HL-60 (cell line): Measurements from ENCODE around the gene ZBTB7B.

Experiments used
- DNase-seq, 2 experiments: peaks; one replicate each; pipeline ENCODE4 v3.0.0-alpha.2; 2010 to 2020; ENCODE audit warnings: low read depth in 1 of 2, low spot score in 1 of 2
- H3K27ac ChIP-seq: fragments of 250-450 bp; sonication (Bioruptor Pico); replicated peaks from 2 replicates; pipeline ENCODE4 v1.5.1; 2020; ENCODE audit warnings: mild to moderate bottlenecking, moderate library complexity
- H3K27me3 ChIP-seq: fragments of 250-450 bp; sonication (Bioruptor Pico); 2 replicates; pipeline ENCODE4 v1.5.1; 2021; ENCODE audit warnings: mild to moderate bottlenecking, moderate library complexity; ENCODE audit not compliant: insufficient read depth, poor library complexity, severe bottlenecking
- H3K4me3 ChIP-seq: replicated peaks from 2 replicates; pipeline ENCODE4 v1.5.1; 2011; ENCODE audit warnings: mild to moderate bottlenecking, control low read depth, low read length; ENCODE audit not compliant: insufficient read depth
- GABPA ChIP-seq: IDR thresholded peaks from 2 replicates; pipeline ENCODE4 v1.6.1; 2012; ENCODE audit warnings: low read depth
- POLR2AphosphoS5 ChIP-seq: IDR thresholded peaks from 2 replicates; pipeline ENCODE4 v1.6.1; 2012; ENCODE audit warnings: low read depth
- SPI1 ChIP-seq: IDR thresholded peaks from 2 replicates; pipeline ENCODE4 v1.6.1; 2012; ENCODE audit warnings: low read depth, mild to moderate bottlenecking, borderline replicate concordance
- TF ChIP-seq, protein P1 (sequence below): IDR thresholded peaks from one replicate; pipeline ENCODE4 v1.5.1; 2011; ENCODE audit warnings: low read length, control low read depth, inconsistent platforms; ENCODE audit not compliant: insufficient read depth
- TF ChIP-seq, protein P2 (sequence below): IDR thresholded peaks from 2 replicates; pipeline ENCODE4 v1.6.1; 2012; ENCODE audit warnings: low read depth; ENCODE audit not compliant: insufficient replicate concordance

ZBTB7B gene

DNA sequence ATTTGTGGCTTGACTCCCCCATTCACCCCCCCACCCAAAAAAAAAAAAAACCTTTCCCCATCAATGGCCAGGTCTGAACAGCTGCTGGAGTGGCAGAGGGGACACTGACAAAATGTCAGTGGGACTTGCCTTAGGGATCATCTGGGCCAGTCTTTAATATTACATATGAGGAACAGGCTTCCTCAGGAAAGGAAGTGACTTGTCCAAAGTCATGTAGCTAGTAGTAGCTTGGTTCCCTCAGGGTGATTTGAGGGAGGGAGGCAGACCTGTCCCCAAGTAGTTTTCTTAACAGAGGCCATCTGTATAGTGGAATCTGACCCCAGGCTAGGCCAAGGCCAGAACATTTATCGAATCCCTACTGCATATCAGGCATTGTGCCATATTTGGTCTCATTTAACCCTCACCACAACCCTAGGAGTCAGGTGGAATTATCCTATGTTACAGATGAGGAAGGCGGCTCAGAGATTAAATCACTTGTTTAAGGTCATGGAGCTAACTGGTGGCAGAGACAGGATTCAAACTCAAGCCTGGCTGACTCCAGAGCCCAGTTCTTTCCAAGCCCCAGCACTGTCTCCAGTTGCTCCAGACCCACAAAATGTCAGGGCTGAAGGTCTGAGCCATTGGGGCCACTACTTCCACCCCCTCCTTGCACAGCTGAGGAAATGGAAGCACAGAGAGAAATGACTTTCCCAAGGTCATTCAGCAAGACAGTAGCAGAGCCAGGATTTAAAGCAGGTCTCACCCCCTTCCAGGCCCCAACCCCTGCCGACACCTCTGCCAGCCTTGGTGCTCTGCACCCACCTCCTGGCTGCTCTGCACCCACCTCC, 10.4 kb downstream of the ZBTB7B start:
- DNase-seq, result peak in 1 of 2 experiments; percentile 36
- no peak for TF ChIP-seq POLR2AphosphoS5
- no peak for TF ChIP-seq GABPA
- TF ChIP-seq, protein P1, sequence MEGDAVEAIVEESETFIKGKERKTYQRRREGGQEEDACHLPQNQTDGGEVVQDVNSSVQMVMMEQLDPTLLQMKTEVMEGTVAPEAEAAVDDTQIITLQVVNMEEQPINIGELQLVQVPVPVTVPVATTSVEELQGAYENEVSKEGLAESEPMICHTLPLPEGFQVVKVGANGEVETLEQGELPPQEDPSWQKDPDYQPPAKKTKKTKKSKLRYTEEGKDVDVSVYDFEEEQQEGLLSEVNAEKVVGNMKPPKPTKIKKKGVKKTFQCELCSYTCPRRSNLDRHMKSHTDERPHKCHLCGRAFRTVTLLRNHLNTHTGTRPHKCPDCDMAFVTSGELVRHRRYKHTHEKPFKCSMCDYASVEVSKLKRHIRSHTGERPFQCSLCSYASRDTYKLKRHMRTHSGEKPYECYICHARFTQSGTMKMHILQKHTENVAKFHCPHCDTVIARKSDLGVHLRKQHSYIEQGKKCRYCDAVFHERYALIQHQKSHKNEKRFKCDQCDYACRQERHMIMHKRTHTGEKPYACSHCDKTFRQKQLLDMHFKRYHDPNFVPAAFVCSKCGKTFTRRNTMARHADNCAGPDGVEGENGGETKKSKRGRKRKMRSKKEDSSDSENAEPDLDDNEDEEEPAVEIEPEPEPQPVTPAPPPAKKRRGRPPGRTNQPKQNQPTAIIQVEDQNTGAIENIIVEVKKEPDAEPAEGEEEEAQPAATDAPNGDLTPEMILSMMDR, result no peak
- TF ChIP-seq, protein P2, sequence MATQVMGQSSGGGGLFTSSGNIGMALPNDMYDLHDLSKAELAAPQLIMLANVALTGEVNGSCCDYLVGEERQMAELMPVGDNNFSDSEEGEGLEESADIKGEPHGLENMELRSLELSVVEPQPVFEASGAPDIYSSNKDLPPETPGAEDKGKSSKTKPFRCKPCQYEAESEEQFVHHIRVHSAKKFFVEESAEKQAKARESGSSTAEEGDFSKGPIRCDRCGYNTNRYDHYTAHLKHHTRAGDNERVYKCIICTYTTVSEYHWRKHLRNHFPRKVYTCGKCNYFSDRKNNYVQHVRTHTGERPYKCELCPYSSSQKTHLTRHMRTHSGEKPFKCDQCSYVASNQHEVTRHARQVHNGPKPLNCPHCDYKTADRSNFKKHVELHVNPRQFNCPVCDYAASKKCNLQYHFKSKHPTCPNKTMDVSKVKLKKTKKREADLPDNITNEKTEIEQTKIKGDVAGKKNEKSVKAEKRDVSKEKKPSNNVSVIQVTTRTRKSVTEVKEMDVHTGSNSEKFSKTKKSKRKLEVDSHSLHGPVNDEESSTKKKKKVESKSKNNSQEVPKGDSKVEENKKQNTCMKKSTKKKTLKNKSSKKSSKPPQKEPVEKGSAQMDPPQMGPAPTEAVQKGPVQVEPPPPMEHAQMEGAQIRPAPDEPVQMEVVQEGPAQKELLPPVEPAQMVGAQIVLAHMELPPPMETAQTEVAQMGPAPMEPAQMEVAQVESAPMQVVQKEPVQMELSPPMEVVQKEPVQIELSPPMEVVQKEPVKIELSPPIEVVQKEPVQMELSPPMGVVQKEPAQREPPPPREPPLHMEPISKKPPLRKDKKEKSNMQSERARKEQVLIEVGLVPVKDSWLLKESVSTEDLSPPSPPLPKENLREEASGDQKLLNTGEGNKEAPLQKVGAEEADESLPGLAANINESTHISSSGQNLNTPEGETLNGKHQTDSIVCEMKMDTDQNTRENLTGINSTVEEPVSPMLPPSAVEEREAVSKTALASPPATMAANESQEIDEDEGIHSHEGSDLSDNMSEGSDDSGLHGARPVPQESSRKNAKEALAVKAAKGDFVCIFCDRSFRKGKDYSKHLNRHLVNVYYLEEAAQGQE, result no peak
- TF ChIP-seq SPI1, result peak; percentile 79
- Histone ChIP-seq H3K27ac (peak overlapping the region; percentile 94), H3K27me3 (no peaks in the 10 kb centered on the region), H3K4me3 (no peak overlapping the region)

DNA sequence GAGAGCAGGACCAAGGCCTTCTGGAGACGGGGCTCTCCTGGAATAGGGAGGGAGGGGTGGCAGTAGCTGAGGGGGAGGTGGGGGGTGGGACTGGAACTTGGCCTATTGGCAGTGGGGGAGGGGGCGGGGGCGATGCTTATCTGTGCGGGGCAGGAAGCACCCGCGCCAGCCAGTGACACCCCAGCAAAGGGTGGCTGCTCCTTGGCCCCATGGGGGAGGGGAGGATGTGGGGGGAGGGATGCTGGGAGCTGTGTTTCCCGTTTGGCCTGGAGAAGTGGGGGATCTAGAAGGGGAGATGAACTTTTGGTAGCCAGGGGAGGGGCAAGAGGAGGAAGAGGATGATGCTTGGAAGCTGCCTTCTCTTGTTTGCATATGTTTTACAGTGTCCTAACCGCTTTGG, 11.0 kb downstream of the ZBTB7B start:
- Histone ChIP-seq H3K4me3 (no peak overlapping the region), H3K27ac (no peak overlapping the region; the same call in 1 of the 2 replicates), H3K27me3 (no peaks in the 10 kb centered on the region)
- TF ChIP-seq, protein P1, result no peak
- TF ChIP-seq, protein P2, result no peak
- no peak for TF ChIP-seq SPI1
- TF ChIP-seq GABPA, result no peak
- no peak for TF ChIP-seq POLR2AphosphoS5
- DNase-seq, result peak in 1 of 2 experiments; percentile 50

DNA sequence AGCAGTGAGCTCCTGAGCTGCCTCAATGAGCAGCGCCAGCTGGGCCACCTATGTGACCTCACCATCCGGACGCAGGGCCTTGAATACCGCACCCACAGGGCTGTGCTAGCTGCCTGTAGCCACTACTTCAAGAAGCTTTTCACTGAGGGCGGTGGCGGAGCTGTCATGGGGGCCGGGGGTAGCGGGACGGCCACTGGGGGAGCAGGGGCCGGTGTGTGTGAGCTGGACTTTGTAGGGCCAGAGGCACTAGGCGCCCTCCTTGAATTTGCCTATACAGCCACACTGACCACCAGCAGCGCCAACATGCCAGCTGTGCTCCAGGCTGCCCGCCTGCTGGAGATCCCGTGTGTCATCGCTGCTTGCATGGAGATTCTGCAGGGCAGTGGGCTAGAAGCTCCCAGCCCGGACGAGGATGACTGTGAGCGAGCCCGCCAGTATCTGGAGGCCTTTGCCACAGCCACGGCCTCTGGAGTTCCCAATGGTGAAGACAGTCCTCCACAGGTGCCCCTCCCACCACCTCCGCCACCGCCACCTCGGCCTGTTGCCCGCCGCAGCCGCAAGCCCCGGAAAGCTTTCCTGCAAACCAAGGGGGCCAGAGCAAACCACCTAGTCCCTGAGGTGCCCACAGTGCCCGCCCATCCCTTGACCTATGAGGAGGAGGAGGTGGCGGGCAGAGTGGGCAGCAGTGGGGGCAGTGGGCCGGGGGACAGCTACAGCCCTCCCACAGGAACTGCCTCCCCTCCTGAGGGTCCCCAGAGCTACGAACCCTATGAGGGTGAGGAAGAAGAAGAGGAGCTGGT, 12.3 kb downstream of the ZBTB7B start:
- no peaks in the 10 kb centered on the region for H3K27me3 ChIP-seq
- H3K4me3 ChIP-seq, result no peak overlapping the region
- DNase-seq, result peak in 1 of 2 experiments; percentile 39
- TF ChIP-seq, protein P1, result no peak
- TF ChIP-seq SPI1, result no peak
- TF ChIP-seq, protein P2, result no peak
- no peak; the same call in 1 of the 2 replicates for TF ChIP-seq POLR2AphosphoS5
- TF ChIP-seq GABPA, result no peak
- H3K27ac ChIP-seq, result no peak overlapping the region
